Trophoblast cell (in vitro differentiated cells and primary cell): ENCODE measurements around the gene FAM3C.

ENCODE experiments used
- DNase-seq, 2 donors: peaks; one replicate each; pipeline ENCODE4 v3.0.0-alpha.2; 2016
- H2AFZ ChIP-seq: 2 replicates; pipeline ENCODE4 v1.6.1; 2013; ENCODE audit warnings: low read length, moderate library complexity, mild to moderate bottlenecking; ENCODE audit not compliant: insufficient read depth, poor library complexity
- H2AK5ac ChIP-seq: 2 replicates; pipeline ENCODE4 v1.6.1; 2013; ENCODE audit warnings: mild to moderate bottlenecking, low read length
- H2BK120ac ChIP-seq: 2 replicates; pipeline ENCODE4 v1.6.1; 2013; ENCODE audit warnings: low read length, mild to moderate bottlenecking, moderate library complexity; ENCODE audit not compliant: insufficient read depth, poor library complexity
- H2BK12ac ChIP-seq: 2 replicates; pipeline ENCODE4 v1.6.1; 2013; ENCODE audit warnings: mild to moderate bottlenecking, low read length, moderate library complexity
- H2BK5ac ChIP-seq: 2 replicates; pipeline ENCODE4 v1.6.1; 2013; ENCODE audit warnings: low read length, low read depth, moderate library complexity, mild to moderate bottlenecking; ENCODE audit not compliant: poor library complexity
- H3K14ac ChIP-seq: 2 replicates; pipeline ENCODE4 v1.6.1; 2013; ENCODE audit warnings: mild to moderate bottlenecking, low read length
- H3K18ac ChIP-seq: 2 replicates; pipeline ENCODE4 v1.6.1; 2013; ENCODE audit warnings: mild to moderate bottlenecking, low read length
- H3K23ac ChIP-seq: 2 replicates; pipeline ENCODE4 v1.6.1; 2013; ENCODE audit warnings: low read length
- H3K27ac ChIP-seq: 2 replicates; pipeline ENCODE4 v1.5.1; 2013; ENCODE audit warnings: low read depth, mild to moderate bottlenecking, inconsistent platforms, low read length, moderate library complexity
- H3K27me3 ChIP-seq: 2 replicates; pipeline ENCODE4 v1.6.1; 2013; ENCODE audit warnings: inconsistent platforms, mild to moderate bottlenecking, low read length, moderate library complexity; ENCODE audit not compliant: insufficient read depth
- H3K36me3 ChIP-seq, 2 experiments: 1 replicate in 1 of 2; 2 replicates in 1 of 2; pipeline ENCODE4 v1.6.1; 2013; ENCODE audit warnings: low read length in 2 of 2, mild to moderate bottlenecking in 2 of 2, moderate library complexity in 1 of 2; ENCODE audit not compliant: insufficient read depth in 2 of 2, control insufficient read depth in 1 of 2
- H3K4ac ChIP-seq: 2 replicates; pipeline ENCODE4 v1.6.1; 2013; ENCODE audit warnings: low read depth, mild to moderate bottlenecking, low read length, moderate library complexity
- H3K4me1 ChIP-seq, 2 experiments: 1 replicate in 1 of 2; 2 replicates in 1 of 2; pipeline ENCODE4 v1.6.1; 2013; ENCODE audit warnings: low read length in 2 of 2, mild to moderate bottlenecking in 2 of 2, moderate library complexity in 1 of 2; ENCODE audit not compliant: insufficient read depth in 2 of 2, control insufficient read depth in 1 of 2
- H3K4me2 ChIP-seq: 2 replicates; pipeline ENCODE4 v1.6.1; 2013; ENCODE audit warnings: inconsistent platforms, mild to moderate bottlenecking, low read length, moderate library complexity
- H3K4me3 ChIP-seq: 2 replicates; pipeline ENCODE4 v1.5.1; 2013; ENCODE audit warnings: mild to moderate bottlenecking, low read depth, low read length, inconsistent platforms
- H3K79me1 ChIP-seq: one replicate; pipeline ENCODE4 v1.6.1; 2013; ENCODE audit warnings: low read length
- H3K79me2 ChIP-seq: 2 replicates; pipeline ENCODE4 v1.6.1; 2013; ENCODE audit warnings: low read length, mild to moderate bottlenecking; ENCODE audit not compliant: control insufficient read depth, insufficient read depth, poor library complexity
- H3K9ac ChIP-seq: 2 replicates; pipeline ENCODE4 v1.6.1; 2013; ENCODE audit warnings: mild to moderate bottlenecking, low read length
- H3K9me3 ChIP-seq: 2 replicates; pipeline ENCODE4 v1.6.1; 2013; ENCODE audit warnings: low read depth, mild to moderate bottlenecking, control low read depth, inconsistent platforms, low read length; ENCODE audit not compliant: insufficient read depth
- H4K12ac ChIP-seq: 2 replicates; pipeline ENCODE4 v1.6.1; 2013; ENCODE audit warnings: low read depth, mild to moderate bottlenecking, low read length, moderate library complexity
- H4K8ac ChIP-seq: 2 replicates; pipeline ENCODE4 v1.6.1; 2013; ENCODE audit warnings: low read depth, mild to moderate bottlenecking, low read length, moderate library complexity
- H4K91ac ChIP-seq: one replicate; pipeline ENCODE4 v1.6.1; 2013; ENCODE audit warnings: low read depth, mild to moderate bottlenecking, low read length, moderate library complexity
- WGBS: extraction: QIAGEN DNeasy Blood & Tissue Kit; methylation state at CpG from one replicate; pipeline ENCODE4 v1.1.7; 2013; ENCODE audit warnings: missing lambda C conversion rate; ENCODE audit not compliant: insufficient read length, insufficient coverage; ENCODE audit errors: extremely low coverage; 5-methylcytosine and 5-hydroxymethylcytosine counted together

The FAM3C gene

DNA sequence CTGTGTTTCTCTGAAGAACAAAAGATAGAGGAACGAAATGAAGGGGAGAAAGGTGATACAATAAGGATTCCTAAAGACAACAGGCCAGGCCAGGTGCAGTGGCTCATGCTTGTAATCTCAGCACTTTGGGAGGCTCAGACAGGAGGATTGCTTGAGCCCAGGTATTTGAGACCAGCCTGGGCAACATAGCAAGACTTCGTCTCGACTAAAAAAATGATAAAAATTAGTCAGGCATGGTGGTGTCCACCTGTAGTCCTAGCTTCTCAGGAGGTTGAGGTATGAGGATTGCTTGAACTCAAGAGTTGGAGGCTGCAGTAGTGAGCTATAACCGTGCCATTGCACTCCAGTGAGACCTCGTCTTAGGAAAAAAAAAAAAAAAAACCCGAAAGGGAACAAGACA, 41.4 kb upstream of the FAM3C start:
- WGBS, result no CpG with 5 or more reads among the region's 6 CpGs

DNA sequence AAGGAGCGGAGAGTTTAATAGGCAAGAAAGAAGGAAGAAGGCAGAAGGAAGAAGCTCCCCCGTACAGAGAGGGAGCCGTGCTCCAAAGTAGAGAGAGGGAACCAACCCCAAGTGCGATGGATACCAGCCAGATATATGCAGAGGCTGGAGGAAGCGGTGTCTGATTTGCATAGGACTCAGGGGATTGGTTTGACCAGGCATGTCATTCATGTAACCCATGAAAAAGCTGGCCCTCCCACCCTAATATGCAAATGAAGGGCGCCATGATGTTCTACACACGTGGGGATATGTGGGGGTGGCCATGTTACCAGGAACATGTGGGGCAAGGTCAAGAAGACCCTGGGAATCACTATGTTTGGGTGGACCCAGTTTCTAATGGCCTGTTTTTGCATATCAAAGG, 40.6 kb upstream of the FAM3C start:
- no peaks in the 10 kb centered on the region for H3K79me2 ChIP-seq
- H2BK12ac ChIP-seq, result no peak overlapping the region
- H3K9ac ChIP-seq, result no peak overlapping the region
- DNase-seq, result no peak
- no peaks in the 10 kb centered on the region for H3K27me3 ChIP-seq
- H3K14ac ChIP-seq, result no peak overlapping the region
- H3K4ac ChIP-seq, result no peak overlapping the region
- H3K4me2 ChIP-seq, result no peak overlapping the region
- no peaks in the 10 kb centered on the region for H3K36me3 ChIP-seq
- no peak overlapping the region for H4K8ac ChIP-seq
- H3K27ac ChIP-seq, result no peak overlapping the region
- H2BK120ac ChIP-seq, result peak overlapping the region; percentile 18
- H3K4me1 ChIP-seq, result peaks cover 2 to 9% of the 10 kb centered on the region in 2 experiments
- no peak overlapping the region for H2BK5ac ChIP-seq
- H2AFZ ChIP-seq, result no peak overlapping the region
- H3K9me3 ChIP-seq, result no peaks in the 10 kb centered on the region
- H4K91ac ChIP-seq, result peak overlapping the region; percentile 32
- no CpG with 5 or more reads among the region's 7 CpGs for WGBS
- H3K18ac ChIP-seq, result no peak overlapping the region
- H3K4me3 ChIP-seq, result no peak overlapping the region
- H3K79me1 ChIP-seq, result peaks cover 5% of the 10 kb centered on the region
- no peak overlapping the region for H3K23ac ChIP-seq
- no peak overlapping the region for H4K12ac ChIP-seq
- H2AK5ac ChIP-seq, result no peak overlapping the region

More for the DNA sequence above, 41.4 kb upstream of the FAM3C start:
- peak overlapping the region; percentile 17 for H3K14ac ChIP-seq
- H2BK5ac ChIP-seq, result no peak overlapping the region
- H3K4ac ChIP-seq, result peak overlapping the region; percentile 4
- no peaks in the 10 kb centered on the region for H3K9me3 ChIP-seq
- H2AFZ ChIP-seq, result no peak overlapping the region
- peak overlapping the region; percentile 7 for H2AK5ac ChIP-seq
- H2BK12ac ChIP-seq, result peak overlapping the region; percentile 18
- H3K18ac ChIP-seq, result no peak overlapping the region
- H3K36me3 ChIP-seq, result no peaks in the 10 kb centered on the region
- peak overlapping the region; percentile 62 for H4K91ac ChIP-seq
- H3K27ac ChIP-seq, result peak overlapping the region; percentile 44
- DNase-seq, result peak; percentile 66 to 88
- H3K4me3 ChIP-seq, result no peak overlapping the region
- no peak overlapping the region for H4K12ac ChIP-seq
- no peak overlapping the region for H4K8ac ChIP-seq
- H2BK120ac ChIP-seq, result no peak overlapping the region
- peaks cover 5% of the 10 kb centered on the region for H3K79me1 ChIP-seq
- H3K27me3 ChIP-seq, result no peaks in the 10 kb centered on the region
- H3K23ac ChIP-seq, result no peak overlapping the region
- no peak overlapping the region for H3K9ac ChIP-seq
- H3K4me2 ChIP-seq, result no peak overlapping the region
- H3K79me2 ChIP-seq, result no peaks in the 10 kb centered on the region
- peaks cover 2 to 9% of the 10 kb centered on the region in 2 experiments for H3K4me1 ChIP-seq

DNA sequence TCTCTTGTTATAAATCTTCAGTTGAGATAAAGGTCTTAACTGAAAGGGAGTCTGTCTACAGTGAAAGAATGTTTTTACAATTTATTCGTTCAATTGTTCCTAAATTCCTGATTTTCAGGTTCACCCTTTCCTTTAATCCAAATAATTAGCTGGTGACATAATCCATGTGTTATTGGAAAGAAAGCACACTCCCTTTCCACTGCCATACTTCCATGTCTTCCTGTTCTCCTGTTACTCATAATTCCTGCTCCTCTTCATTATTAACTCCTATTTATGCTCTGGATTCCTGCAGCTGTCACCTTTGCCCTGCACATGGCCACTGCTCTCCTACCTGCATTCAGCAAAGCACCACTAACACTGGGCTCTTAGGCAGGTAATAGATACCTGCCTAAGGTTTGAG, 40.0 kb upstream of the FAM3C start:
- no CpG with 5 or more reads among the region's 1 CpG for WGBS
- no peak overlapping the region for H2BK12ac ChIP-seq
- no peak overlapping the region for H2AK5ac ChIP-seq
- no peaks in the 10 kb centered on the region for H3K9me3 ChIP-seq
- no peak overlapping the region for H3K9ac ChIP-seq
- H3K79me1 ChIP-seq, result peaks cover 5% of the 10 kb centered on the region
- no peaks in the 10 kb centered on the region for H3K79me2 ChIP-seq
- peak; percentile 48 to 79 for DNase-seq
- H3K36me3 ChIP-seq, result no peaks in the 10 kb centered on the region
- H3K4me1 ChIP-seq, result peaks cover 2 to 9% of the 10 kb centered on the region in 2 experiments
- no peaks in the 10 kb centered on the region for H3K27me3 ChIP-seq
- H3K23ac ChIP-seq, result no peak overlapping the region
- H2BK120ac ChIP-seq, result no peak overlapping the region
- no peak overlapping the region for H4K8ac ChIP-seq
- no peak overlapping the region for H3K4me2 ChIP-seq
- H2BK5ac ChIP-seq, result no peak overlapping the region
- H3K4ac ChIP-seq, result no peak overlapping the region
- H4K91ac ChIP-seq, result no peak overlapping the region
- H2AFZ ChIP-seq, result no peak overlapping the region
- H3K4me3 ChIP-seq, result no peak overlapping the region
- H4K12ac ChIP-seq, result no peak overlapping the region
- no peak overlapping the region for H3K27ac ChIP-seq
- H3K18ac ChIP-seq, result no peak overlapping the region
- H3K14ac ChIP-seq, result no peak overlapping the region

DNA sequence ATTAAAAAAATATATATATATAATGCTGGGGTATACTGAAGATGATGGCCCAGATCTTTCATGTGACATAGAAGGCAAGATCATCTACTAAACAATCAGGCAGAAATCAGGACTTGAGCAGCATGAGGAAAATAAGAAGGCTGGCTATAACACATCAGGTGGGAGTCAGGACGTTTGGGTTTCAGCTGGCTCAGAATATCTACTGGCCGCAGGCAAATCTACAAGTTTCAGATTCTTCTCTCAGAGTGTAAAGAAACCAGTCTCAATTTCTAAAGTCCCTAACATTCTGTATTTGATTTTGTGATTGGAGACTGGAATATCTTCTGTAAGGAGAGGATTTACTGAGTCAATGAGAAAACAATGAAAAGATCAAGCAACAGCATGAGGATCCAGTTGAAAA, 37.7 kb upstream of the FAM3C start:
- Histone ChIP-seq H3K27ac (no peak overlapping the region), H2AFZ (no peak overlapping the region), H3K4me1 (peaks cover 2 to 10% of the 10 kb centered on the region in 2 experiments), H4K91ac (no peak overlapping the region), H3K14ac (no peak overlapping the region), H4K12ac (no peak overlapping the region), H3K79me2 (no peaks in the 10 kb centered on the region), H2BK5ac (no peak overlapping the region), H3K23ac (no peak overlapping the region), H3K9me3 (no peaks in the 10 kb centered on the region), H2BK12ac (no peak overlapping the region), H3K79me1 (peaks cover 5% of the 10 kb centered on the region), H3K18ac (no peak overlapping the region), H3K4ac (no peak overlapping the region), H4K8ac (no peak overlapping the region), H3K36me3 (no peaks in the 10 kb centered on the region), H3K4me2 (no peak overlapping the region), H2BK120ac (no peak overlapping the region), H3K9ac (no peak overlapping the region), H3K4me3 (no peak overlapping the region), H3K27me3 (no peaks in the 10 kb centered on the region), H2AK5ac (no peak overlapping the region)
- DNase-seq, result peak; percentile 67 to 83
- no CpG with 5 or more reads among the region's 2 CpGs for WGBS
